ENCODE data around the gene MCF2L2. TPM values are rescaled to one million over a fixed set of nuclear protein-coding genes. Genes with fewer than 3 reads are reported as not detected.

The MCF2L2 gene
- polyA plus RNA-seq, 1 experiment = not detected

GRCh38 chr3:183448369-183449128 is 20.1 kb upstream of the MCF2L2 start:
- Histone ChIP-seq H3K27ac (ENCODE audit: low read depth, low read length) (no peak overlapping the region), H3K9me3 (ENCODE audit: control insufficient read depth, insufficient read depth, low read length) (peaks cover under 1% of the 10 kb centered on the region), H3K4me3 (ENCODE audit: low read depth, low read length) (peak overlapping the region; percentile 99), H3K27me3 (ENCODE audit: control insufficient read depth, insufficient read depth, low read length) (no peaks in the 10 kb centered on the region)
- no peak for DNase-seq (ENCODE audit: low read depth, low spot score)
- ChIA-PET CTCF (interaction anchor here (0.5 kb wide), 1 partner anchor 970 kb away, joined by 8 read pairs; no protein-coding TSS in a partner anchor), POLR2A (no interaction called here)
- TF ChIP-seq CTCF (IDR thresholded peaks at IDR 0.05; ENCODE audit: low read depth, low read length) = no peak

- no peak for TF ChIP-seq CTCF (IDR thresholded peaks at IDR 0.05; ENCODE audit: low read depth, low read length)
- ChIA-PET CTCF (interaction anchor here (0.5 to 0.9 kb wide), 3 partner anchors 149 to 971 kb away, joined by 4 to 8 read pairs (median 4); no protein-coding TSS in a partner anchor), POLR2A (interaction anchor here (0.6 kb wide), 1 partner anchor 1264 kb away, joined by 4 read pairs; the partner anchor contains the start of gene MAGEF1)
- H3K9me3 ChIP-seq (ENCODE audit: control insufficient read depth, insufficient read depth, low read length) = peaks cover 2% of the 10 kb centered on the region
- H3K4me3 ChIP-seq (ENCODE audit: low read depth, low read length) = peak overlapping the region; percentile 99
- peak overlapping the region; percentile 49 for H3K27ac ChIP-seq (ENCODE audit: low read depth, low read length)
- no peaks in the 10 kb centered on the region for H3K27me3 ChIP-seq (ENCODE audit: control insufficient read depth, insufficient read depth, low read length)
- peak; percentile 41 for DNase-seq (ENCODE audit: low read depth, low spot score)
Observed at GRCh38 chr3:183447206-183448001, 19.0 kb upstream of the MCF2L2 start.

- no peak for TF ChIP-seq CTCF (IDR thresholded peaks at IDR 0.05; ENCODE audit: low read depth, low read length)
- H3K4me3 ChIP-seq (ENCODE audit: low read depth, low read length) = peak overlapping the region; percentile 99
- no peak overlapping the region for H3K27ac ChIP-seq (ENCODE audit: low read depth, low read length)
- H3K9me3 ChIP-seq (ENCODE audit: control insufficient read depth, insufficient read depth, low read length) = peaks cover 2% of the 10 kb centered on the region
- POLR2A ChIA-PET = no interaction called here
- CTCF ChIA-PET = interaction anchor here (0.6 to 0.9 kb wide), 3 partner anchors 148 to 351 kb away, joined by 3 to 4 read pairs (median 4); no protein-coding TSS in a partner anchor
- no peaks in the 10 kb centered on the region for H3K27me3 ChIP-seq (ENCODE audit: control insufficient read depth, insufficient read depth, low read length)
- no peak for DNase-seq (ENCODE audit: low read depth, low spot score)
Observed at GRCh38 chr3:183446838-183447205, 18.4 kb upstream of the MCF2L2 start.

GRCh38 chr3:183444748-183445147 is 16.3 kb upstream of the MCF2L2 start:
- no peak for TF ChIP-seq CTCF (IDR thresholded peaks at IDR 0.05; ENCODE audit: low read depth, low read length)
- no peak for DNase-seq (ENCODE audit: low read depth, low spot score)
- H3K27ac ChIP-seq (ENCODE audit: low read depth, low read length) = no peak overlapping the region
- POLR2A ChIA-PET = no interaction called here
- H3K9me3 ChIP-seq (ENCODE audit: control insufficient read depth, insufficient read depth, low read length) = peaks cover 2% of the 10 kb centered on the region
- H3K4me3 ChIP-seq (ENCODE audit: low read depth, low read length) = no peak overlapping the region
- H3K27me3 ChIP-seq (ENCODE audit: control insufficient read depth, insufficient read depth, low read length) = peaks cover 3% of the 10 kb centered on the region
- CTCF ChIA-PET = no interaction called here

Measured in AG04450 (cell line).